Measurements from ENCODE around the gene RPRD2. TPM values are rescaled to one million over a fixed set of nuclear protein-coding genes. Genes with fewer than 3 reads are reported as not detected.
"Not testable (repeated sequence)": the region's sequence is repeated elsewhere in the genome, so short reads cannot be mapped to it uniquely, and the experiment has no call there.

Gene RPRD2
- total RNA-seq, 4 donors from 2014 or later = 18.2 to 23.1 (median 21.1) TPM

GRCh38 chr1:150392627-150393026 is 28.7 kb downstream of the RPRD2 start:
- TF ChIP-seq CTCF (IDR thresholded peaks at IDR 0.05) (no peak), POLR2A (IDR thresholded peaks at IDR 0.05) (no peak)
- intact Hi-C loops (cut with DNase I; ENCODE audit: low total_unique reads) = no loop called here
- H3K4me3 ChIP-seq (ENCODE audit: low read depth, poor library complexity, severe bottlenecking) = no peak overlapping the region
- DNase-seq (ENCODE audit: low spot score in 2 of 2) = no peak
- 94 to 97% methylated on average over 3 of the region's 3 CpGs for WGBS, 2 donors

GRCh38 chr1:150395115-150395514 is 31.2 kb downstream of the RPRD2 start:
- WGBS, 2 donors = 95 to 96% methylated on average over 2 of the region's 2 CpGs
- H3K4me3 ChIP-seq (ENCODE audit: low read depth, poor library complexity, severe bottlenecking); DNase-seq (ENCODE audit: low spot score in 2 of 2); intact Hi-C loops (cut with DNase I; ENCODE audit: low total_unique reads): not testable (repeated sequence)

GRCh38 chr1:150397392-150398032 is 33.6 kb downstream of the RPRD2 start:
- H3K4me3 ChIP-seq (ENCODE audit: low read depth, poor library complexity, severe bottlenecking) = no peak overlapping the region
- intact Hi-C loops (cut with DNase I; ENCODE audit: low total_unique reads) = no loop called here
- no peak for TF ChIP-seq CTCF (IDR thresholded peaks at IDR 0.05)
- TF ChIP-seq POLR2A (IDR thresholded peaks at IDR 0.05) = no peak
- WGBS, 2 donors = 95 to 97% methylated on average over 6 of the region's 6 CpGs
- no peak for DNase-seq (ENCODE audit: low spot score in 2 of 2)

GRCh38 chr1:150404465-150404864 is 40.5 kb downstream of the RPRD2 start:
- intact Hi-C loops (cut with DNase I; ENCODE audit: low total_unique reads) = no loop called here
- no peak for DNase-seq (ENCODE audit: low spot score in 2 of 2)
- TF ChIP-seq POLR2A (IDR thresholded peaks at IDR 0.05) = no peak
- TF ChIP-seq CTCF (IDR thresholded peaks at IDR 0.05) = no peak
- 89 to 93% methylated on average over 6 of the region's 6 CpGs for WGBS, 2 donors
- H3K4me3 ChIP-seq (ENCODE audit: low read depth, poor library complexity, severe bottlenecking) = no peak overlapping the region

- no peak for TF ChIP-seq CTCF (IDR thresholded peaks at IDR 0.05)
- no peak for TF ChIP-seq POLR2A (IDR thresholded peaks at IDR 0.05)
- H3K4me3 ChIP-seq (ENCODE audit: low read depth, poor library complexity, severe bottlenecking) = no peak overlapping the region
- intact Hi-C loops (cut with DNase I; ENCODE audit: low total_unique reads) = no loop called here
- 82 to 84% methylated on average over 5 of the region's 5 CpGs for WGBS, 2 donors
- no peak for DNase-seq (ENCODE audit: low spot score in 2 of 2)
Measured at GRCh38 chr1:150405660-150406059, 41.7 kb downstream of the RPRD2 start.

GRCh38 chr1:150406483-150406882 is 42.5 kb downstream of the RPRD2 start:
- 93% methylated on average over 8 of the region's 8 CpGs for WGBS, 2 donors
- no peak for DNase-seq (ENCODE audit: low spot score in 2 of 2)
- intact Hi-C loops (cut with DNase I; ENCODE audit: low total_unique reads) = no loop called here
- H3K4me3 ChIP-seq (ENCODE audit: low read depth, poor library complexity, severe bottlenecking) = no peak overlapping the region
- TF ChIP-seq POLR2A (IDR thresholded peaks at IDR 0.05) (no peak), CTCF (IDR thresholded peaks at IDR 0.05) (no peak)

All from lower leg skin (tissue), 4 donors.